GM13976 (cell line): ENCODE data around the gene ACCS.
A peak's percentile ranks its signal among the peaks of the same experiment; 100 is the strongest.

Source experiments
- DNase-seq: peaks from one replicate; pipeline ENCODE4 v3.0.0; 2012; ENCODE audit warnings: low spot score
- in situ Hi-C: fragments of 300-500 bp; cut with MboI; formaldehyde crosslinking; loops from one replicate; pipeline ENCODE4 v1.12.0; 2022; ENCODE audit warnings: low sequenced_read_pairs, mixed read lengths, inconsistent platforms; ENCODE audit not compliant: unreplicated experiment
- TF ChIP-seq, protein P1 (sequence below): IDR thresholded peaks from 2 replicates; pipeline ENCODE4 v1.5.1; 2012; ENCODE audit warnings: borderline replicate concordance, mild to moderate bottlenecking; ENCODE audit not compliant: insufficient read depth; ENCODE audit errors: extremely low read depth, missing control alignments, control extremely low read depth

The ACCS gene

DNA sequence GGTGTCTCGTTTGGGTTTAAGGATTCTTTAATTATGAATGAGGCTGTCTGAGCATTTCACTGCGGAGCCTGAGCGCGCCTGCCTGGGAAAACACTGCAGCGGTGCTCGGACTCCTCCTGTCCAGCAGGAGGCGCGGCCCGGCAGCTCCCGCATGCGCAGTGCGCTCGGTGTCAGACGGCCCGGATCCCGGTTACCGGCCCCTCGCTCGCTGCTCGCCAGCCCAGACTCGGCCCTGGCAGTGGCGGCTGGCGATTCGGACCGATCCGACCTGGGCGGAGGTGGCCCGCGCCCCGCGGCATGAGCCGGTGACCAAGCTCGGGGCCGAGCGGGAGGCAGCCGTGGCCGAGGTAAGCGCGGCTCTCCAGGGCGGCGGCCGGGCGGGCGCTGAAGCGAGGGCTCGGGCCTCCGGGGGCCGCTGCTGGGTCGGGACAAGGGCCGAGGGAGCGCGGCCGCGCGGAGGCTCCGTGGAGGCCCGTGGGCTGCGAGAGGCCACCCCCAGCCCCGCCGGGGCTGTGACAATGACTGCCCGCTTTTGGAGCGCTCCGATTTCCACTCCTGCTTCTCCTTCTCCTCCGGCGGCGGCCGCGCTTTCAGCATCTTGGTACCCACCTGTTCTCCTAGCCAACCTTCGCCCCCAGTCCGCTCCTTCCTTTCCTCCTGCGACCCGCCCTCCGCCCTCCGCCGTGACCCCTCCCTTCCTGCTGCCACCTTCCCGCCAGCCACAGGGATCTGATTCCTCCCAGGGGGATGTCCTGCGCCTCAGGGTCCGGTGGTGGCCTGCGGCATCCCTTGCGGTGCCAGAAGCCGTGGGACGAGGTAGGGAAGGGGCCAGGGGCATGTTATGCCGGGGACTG, 29.7 kb downstream of the ACCS start, which contains the start of gene EXT2:
Gene EXT2 (plus strand): TSS at position 173 of the 854 bp plus-strand sequence. CDS start 12,035 bp downstream, outside the sequence.
- in situ Hi-C loops: loop anchor here (10.0 kb wide), 1 partner anchor 449 kb away; no protein-coding TSS in a partner anchor
- DNase-seq: peak; percentile 95
- TF ChIP-seq, protein P1, sequence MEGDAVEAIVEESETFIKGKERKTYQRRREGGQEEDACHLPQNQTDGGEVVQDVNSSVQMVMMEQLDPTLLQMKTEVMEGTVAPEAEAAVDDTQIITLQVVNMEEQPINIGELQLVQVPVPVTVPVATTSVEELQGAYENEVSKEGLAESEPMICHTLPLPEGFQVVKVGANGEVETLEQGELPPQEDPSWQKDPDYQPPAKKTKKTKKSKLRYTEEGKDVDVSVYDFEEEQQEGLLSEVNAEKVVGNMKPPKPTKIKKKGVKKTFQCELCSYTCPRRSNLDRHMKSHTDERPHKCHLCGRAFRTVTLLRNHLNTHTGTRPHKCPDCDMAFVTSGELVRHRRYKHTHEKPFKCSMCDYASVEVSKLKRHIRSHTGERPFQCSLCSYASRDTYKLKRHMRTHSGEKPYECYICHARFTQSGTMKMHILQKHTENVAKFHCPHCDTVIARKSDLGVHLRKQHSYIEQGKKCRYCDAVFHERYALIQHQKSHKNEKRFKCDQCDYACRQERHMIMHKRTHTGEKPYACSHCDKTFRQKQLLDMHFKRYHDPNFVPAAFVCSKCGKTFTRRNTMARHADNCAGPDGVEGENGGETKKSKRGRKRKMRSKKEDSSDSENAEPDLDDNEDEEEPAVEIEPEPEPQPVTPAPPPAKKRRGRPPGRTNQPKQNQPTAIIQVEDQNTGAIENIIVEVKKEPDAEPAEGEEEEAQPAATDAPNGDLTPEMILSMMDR: peak; percentile 98

DNA sequence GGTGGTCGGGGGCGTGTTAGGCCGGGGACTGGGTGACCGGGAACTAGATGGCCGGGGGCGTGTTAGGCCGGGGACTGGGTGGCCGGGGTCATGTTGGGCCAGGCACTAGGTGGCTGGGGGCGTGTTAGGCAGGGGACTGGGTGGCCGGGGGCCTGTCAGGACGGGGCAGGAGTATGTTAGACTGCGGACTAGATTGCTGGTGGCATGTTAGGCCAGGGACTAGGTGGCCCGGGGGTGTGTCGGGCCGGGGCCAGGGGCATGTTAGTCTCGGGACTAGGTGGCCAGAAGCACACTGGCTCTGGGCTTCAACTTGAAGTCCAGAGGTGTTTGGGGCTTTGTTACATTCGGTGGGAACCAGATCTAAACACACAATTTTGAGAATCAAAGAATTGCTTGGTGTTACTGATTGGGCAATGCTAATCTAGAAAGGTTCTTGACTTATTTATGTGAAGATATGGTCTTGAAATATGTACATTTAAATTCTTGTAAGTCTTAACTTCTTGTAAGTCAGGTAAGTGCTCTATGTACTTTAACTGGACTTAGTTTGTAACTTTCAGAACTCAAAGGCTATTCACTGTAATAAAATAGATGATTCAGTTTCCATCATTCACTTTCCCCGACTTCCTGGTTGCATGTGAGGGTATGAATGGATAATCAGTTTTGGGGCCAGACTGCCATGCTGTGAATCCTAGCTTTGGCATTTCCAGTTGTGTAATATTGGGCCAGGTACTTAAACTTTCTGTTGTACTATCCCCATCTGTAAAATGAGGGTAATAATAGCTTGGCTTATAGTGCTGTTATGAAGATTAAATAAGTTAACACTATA, 30.5 kb downstream of the ACCS start:
- in situ Hi-C loops: loop anchor here (10.0 kb wide), 1 partner anchor 448 kb away; no protein-coding TSS in a partner anchor
- DNase-seq: no peak
- TF ChIP-seq, protein P1: no peak

DNA sequence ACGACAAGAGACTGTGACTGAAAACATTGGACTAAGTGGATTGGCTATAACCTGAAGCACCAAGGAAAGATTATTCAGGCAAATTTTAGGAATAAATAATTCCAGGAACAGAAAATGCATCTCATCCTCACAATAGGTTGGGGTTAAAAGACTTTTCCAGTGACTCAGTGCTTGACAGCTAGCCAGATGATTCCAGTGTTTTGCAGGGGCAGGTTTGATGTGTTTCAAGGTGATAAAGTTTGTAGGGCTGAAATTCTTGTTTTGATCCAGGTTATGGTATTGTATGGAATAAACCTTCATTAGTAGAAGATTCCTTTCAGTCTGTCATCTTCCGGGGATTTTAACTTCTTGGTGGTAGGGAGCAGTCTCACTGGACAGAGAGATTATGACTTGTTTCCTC, 31.8 kb downstream of the ACCS start:
- in situ Hi-C loops: loop anchor here (10.0 kb wide), 1 partner anchor 447 kb away; no protein-coding TSS in a partner anchor
- no peak for DNase-seq
- TF ChIP-seq, protein P1: no peak

DNA sequence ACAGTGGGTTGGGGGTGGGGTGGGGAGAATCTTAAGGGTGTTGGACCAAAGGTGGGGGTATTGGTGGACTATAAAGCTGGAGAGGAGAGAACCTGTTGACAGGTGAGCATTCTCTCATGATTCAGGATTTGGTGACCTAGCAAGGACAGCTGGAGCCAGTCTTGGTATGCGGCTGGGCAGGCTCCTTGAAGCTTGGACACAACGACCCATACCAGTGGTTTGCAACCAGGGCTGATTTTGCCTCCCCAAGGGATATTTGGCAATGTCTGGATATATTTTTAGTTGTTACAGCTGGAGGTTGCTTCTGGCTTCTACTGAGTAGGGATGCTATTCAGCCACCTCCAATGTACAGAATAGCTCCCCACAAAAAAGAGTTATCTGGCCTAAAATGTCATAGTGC, 35.0 kb downstream of the ACCS start:
- TF ChIP-seq, protein P1: no peak
- in situ Hi-C loops: loop anchor here (10.0 kb wide), 1 partner anchor 184 kb away; no protein-coding TSS in a partner anchor
- no peak for DNase-seq

DNA sequence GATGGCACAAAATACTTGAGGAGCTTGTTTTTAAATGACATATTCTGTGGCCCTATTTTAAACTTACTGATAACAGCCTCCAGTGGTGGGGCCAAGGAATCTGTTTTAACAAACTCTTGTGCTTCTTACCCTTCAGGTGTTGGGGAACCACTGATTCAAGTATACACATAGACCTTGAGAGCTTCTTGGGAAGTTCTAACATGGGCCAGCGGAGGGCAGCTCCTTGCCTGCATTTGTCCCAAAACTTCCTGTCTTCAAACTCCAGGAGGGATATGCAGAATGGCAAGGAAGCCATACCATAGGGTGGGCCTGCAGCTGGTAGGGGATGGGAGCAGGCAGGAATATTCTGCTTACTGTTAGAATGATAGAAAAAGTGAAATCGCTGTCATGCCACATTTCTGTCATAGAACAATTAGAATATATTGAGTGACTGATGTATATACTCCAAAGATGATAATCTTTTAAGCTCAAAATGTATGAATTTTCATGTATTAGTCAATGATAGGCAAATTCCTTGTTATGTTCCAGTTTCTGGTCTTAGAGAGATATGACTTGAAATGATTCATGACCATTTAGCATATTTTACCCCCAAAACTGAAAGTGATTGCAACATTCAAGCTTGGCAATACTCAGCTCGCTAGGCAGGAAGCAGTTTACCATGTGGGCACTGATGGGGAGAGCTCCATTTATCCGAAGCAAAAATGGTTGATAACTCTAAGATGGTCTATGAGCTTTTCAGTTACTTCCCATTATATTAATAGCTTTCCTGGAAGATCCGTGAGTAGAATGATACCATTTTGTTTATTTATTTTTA, 38.6 kb downstream of the ACCS start:
- TF ChIP-seq, protein P1: no peak
- in situ Hi-C loops: loop anchor here (10.0 kb wide), 1 partner anchor 180 kb away; no protein-coding TSS in a partner anchor
- no peak for DNase-seq

DNA sequence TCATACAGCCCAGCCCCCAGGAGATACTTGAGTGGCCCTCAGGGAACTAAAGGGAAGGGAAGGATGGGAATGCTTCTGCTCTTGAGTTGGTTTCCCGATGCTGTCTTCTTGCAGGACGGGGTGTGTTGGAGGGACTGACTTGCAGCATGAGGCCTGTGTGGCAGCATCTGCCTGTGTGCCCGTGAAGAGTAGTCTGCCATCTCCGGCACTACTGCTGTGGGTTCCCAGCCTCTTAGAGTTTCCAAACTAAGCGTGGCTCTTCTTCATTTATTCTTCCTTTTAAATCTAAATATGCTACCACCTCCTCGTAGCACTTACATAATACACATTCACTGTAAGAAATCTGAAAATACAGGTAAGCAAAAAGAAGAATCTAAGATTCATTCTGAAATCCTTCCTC, 42.2 kb downstream of the ACCS start:
- in situ Hi-C loops: loop anchor here (10.0 kb wide), 1 partner anchor 177 kb away; no protein-coding TSS in a partner anchor
- DNase-seq: no peak
- TF ChIP-seq, protein P1: no peak
